Peyer's patch (tissue), 4 donors: Measurements from ENCODE around the gene ALG6.

Experiments used
- POLR2A ChIP-seq, 2 donors: fragments of 450-650 bp; IDR thresholded peaks; one replicate each; pipeline ENCODE4 v1.5.1; 2017; ENCODE audit warnings: antibody characterized with exemption in 2 of 2, mild to moderate bottlenecking in 2 of 2, moderate library complexity in 2 of 2
- TF ChIP-seq, protein P1 (sequence below), 6 experiments: fragments of 450-650 bp in 4 of 6; fragments of 200-600 bp in 2 of 6; sonication (generic) in 1 of 6; IDR thresholded peaks; one replicate each; pipeline ENCODE4 v1.5.1; 2017 to 2019; ENCODE audit warnings: antibody characterized with exemption in 6 of 6, mild to moderate bottlenecking in 3 of 6, moderate library complexity in 1 of 6

DNA sequence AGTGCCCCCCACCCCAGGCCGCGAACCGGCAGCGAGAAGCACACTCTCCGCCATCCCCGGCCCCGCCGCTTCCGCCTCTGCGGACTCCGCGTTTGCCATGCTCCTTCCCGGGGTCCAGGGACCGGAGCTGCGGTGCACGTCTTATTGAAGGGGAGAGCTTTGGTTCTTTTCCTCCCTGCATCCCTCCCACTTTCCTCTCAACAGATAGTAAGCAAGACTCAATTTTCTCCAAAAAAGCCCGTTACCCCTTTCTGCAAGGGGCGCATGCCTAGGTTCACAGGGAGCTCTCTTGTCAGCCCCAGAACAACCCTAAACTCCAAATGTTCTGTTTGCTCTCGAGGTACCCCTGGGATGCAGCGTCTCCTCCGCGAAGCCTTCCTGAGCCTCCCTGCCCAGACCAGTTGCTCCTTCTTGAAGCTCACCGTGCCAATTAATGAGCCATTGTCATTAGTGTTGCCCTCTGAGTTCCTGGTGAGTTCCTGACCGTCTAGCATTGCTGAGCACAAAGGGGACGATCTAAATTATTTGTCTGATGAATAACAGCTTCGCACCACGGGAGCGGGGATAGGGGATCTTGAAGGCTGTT is 37.0 kb upstream of the ALG6 start:
- no peak for TF ChIP-seq POLR2A (IDR thresholded peaks at IDR 0.05)
- TF ChIP-seq, protein P1, sequence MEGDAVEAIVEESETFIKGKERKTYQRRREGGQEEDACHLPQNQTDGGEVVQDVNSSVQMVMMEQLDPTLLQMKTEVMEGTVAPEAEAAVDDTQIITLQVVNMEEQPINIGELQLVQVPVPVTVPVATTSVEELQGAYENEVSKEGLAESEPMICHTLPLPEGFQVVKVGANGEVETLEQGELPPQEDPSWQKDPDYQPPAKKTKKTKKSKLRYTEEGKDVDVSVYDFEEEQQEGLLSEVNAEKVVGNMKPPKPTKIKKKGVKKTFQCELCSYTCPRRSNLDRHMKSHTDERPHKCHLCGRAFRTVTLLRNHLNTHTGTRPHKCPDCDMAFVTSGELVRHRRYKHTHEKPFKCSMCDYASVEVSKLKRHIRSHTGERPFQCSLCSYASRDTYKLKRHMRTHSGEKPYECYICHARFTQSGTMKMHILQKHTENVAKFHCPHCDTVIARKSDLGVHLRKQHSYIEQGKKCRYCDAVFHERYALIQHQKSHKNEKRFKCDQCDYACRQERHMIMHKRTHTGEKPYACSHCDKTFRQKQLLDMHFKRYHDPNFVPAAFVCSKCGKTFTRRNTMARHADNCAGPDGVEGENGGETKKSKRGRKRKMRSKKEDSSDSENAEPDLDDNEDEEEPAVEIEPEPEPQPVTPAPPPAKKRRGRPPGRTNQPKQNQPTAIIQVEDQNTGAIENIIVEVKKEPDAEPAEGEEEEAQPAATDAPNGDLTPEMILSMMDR (IDR thresholded peaks at IDR 0.05) = no peak
